GM12801 (cell line): ENCODE measurements around the gene UGT1A10.

ENCODE experiments used
- TF ChIP-seq, protein P1 (sequence below): IDR thresholded peaks from one replicate; pipeline ENCODE4 v1.5.1; 2011; ENCODE audit warnings: control low read depth; ENCODE audit not compliant: insufficient read length; ENCODE audit errors: extremely low read depth

The UGT1A10 gene

GRCh38 chr2:233663911-233664310, 27.7 kb downstream of the UGT1A10 start:
- TF ChIP-seq, protein P1, sequence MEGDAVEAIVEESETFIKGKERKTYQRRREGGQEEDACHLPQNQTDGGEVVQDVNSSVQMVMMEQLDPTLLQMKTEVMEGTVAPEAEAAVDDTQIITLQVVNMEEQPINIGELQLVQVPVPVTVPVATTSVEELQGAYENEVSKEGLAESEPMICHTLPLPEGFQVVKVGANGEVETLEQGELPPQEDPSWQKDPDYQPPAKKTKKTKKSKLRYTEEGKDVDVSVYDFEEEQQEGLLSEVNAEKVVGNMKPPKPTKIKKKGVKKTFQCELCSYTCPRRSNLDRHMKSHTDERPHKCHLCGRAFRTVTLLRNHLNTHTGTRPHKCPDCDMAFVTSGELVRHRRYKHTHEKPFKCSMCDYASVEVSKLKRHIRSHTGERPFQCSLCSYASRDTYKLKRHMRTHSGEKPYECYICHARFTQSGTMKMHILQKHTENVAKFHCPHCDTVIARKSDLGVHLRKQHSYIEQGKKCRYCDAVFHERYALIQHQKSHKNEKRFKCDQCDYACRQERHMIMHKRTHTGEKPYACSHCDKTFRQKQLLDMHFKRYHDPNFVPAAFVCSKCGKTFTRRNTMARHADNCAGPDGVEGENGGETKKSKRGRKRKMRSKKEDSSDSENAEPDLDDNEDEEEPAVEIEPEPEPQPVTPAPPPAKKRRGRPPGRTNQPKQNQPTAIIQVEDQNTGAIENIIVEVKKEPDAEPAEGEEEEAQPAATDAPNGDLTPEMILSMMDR, result no peak

DNA sequence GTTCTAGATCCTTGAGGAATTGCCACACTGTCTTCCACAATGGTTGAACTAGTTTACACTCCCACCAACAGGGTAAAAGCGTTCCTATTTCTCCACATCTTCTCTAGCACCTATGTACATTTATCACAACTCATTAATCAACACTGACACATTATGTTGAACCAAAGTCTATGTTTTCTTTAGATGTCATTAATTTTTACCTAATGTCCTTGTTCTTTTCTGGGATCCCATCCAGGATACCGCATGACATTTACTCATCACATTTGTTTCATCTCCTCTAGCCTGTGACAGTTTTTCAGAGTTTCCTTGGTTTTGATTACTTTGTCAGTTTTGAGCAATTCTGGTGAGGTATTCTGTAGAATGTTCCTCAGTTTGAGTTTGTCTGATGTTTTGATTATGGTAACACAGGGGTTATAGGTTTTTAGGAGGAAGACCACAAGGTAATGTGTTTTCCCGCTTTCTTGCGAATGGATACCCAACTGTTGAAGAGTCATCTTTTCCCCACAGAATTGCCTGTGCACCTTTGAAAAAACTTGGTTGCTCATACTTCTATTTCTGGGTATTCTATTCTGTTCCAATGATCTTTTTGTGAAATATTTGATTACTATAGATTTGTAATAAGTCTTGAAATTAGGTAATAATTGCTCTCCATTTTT, 32.5 kb downstream of the UGT1A10 start:
- TF ChIP-seq, protein P1, result no peak

- TF ChIP-seq, protein P1, result no peak
Measured at GRCh38 chr2:233671290-233672161, 35.3 kb downstream of the UGT1A10 start, which contains the start of gene UGT1A9. Gene UGT1A9 (plus strand): TSS chr2:233671898. CDS start chr2:233671935, 37 bp downstream.

- TF ChIP-seq, protein P1, result no peak
Measured at GRCh38 chr2:233672886-233673285, 36.6 kb downstream of the UGT1A10 start.

- TF ChIP-seq, protein P1, result no peak
Measured at GRCh38 chr2:233673896-233674295, 37.6 kb downstream of the UGT1A10 start.

GRCh38 chr2:233674314-233674713, 38.1 kb downstream of the UGT1A10 start:
- TF ChIP-seq, protein P1, result no peak

- TF ChIP-seq, protein P1, result no peak
Measured at GRCh38 chr2:233674995-233675394, 38.7 kb downstream of the UGT1A10 start.
